Measurements from ENCODE around the gene BRCA1. TPM values are rescaled to one million over a fixed set of nuclear protein-coding genes. Genes with fewer than 3 reads are reported as not detected.

Gene BRCA1
- total RNA-seq, 2 donors from 2014 or later, result 74.0 to 126 TPM

- no peak for ATAC-seq
- Mint-ChIP-seq H3K27ac (peak overlapping the region in 1 of 2 donors; percentile 85), H3K9me3 (no peaks in the 10 kb centered on the region), H3K36me3 (peaks cover 0 to 14% of the 10 kb centered on the region in 2 donors)
- no peak for DNase-seq (ENCODE audit: low spot score in 2 of 2)
These were observed 81.1 kb downstream of the BRCA1 start for GRCh38 chr17:43044024-43044423.

GRCh38 chr17:43043307-43043706, 81.9 kb downstream of the BRCA1 start:
- DNase-seq (ENCODE audit: low spot score in 2 of 2) (no peak), ATAC-seq (no peak)
- Mint-ChIP-seq H3K36me3 (peaks cover 0 to 14% of the 10 kb centered on the region in 2 donors), H3K9me3 (no peaks in the 10 kb centered on the region), H3K27ac (peak overlapping the region in 1 of 2 donors; percentile 63)

- ATAC-seq, result no peak
- Mint-ChIP-seq H3K36me3 (peaks cover 0 to 9% of the 10 kb centered on the region in 2 donors), H3K9me3 (no peaks in the 10 kb centered on the region), H3K27ac (no peak overlapping the region)
- DNase-seq (ENCODE audit: low spot score in 2 of 2), result no peak
These were observed 83.0 kb downstream of the BRCA1 start for GRCh38 chr17:43042025-43042628.

- peaks cover 0 to 6% of the 10 kb centered on the region in 2 donors for H3K36me3 Mint-ChIP-seq
- peak overlapping the region in 1 of 2 donors; percentile 88 for H3K27ac Mint-ChIP-seq
These were observed 84.5 kb downstream of the BRCA1 start for GRCh38 chr17:43040655-43041054.

GRCh38 chr17:43039646-43040045, 85.5 kb downstream of the BRCA1 start:
- H3K27ac Mint-ChIP-seq, result peak overlapping the region in 1 of 2 donors; percentile 2
- H3K9me3 Mint-ChIP-seq, result no peaks in the 10 kb centered on the region

More at GRCh38 chr17:43040655-43041054, 84.5 kb downstream of the BRCA1 start:
- ATAC-seq (no peak), DNase-seq (ENCODE audit: low spot score in 2 of 2) (no peak)
- H3K9me3 Mint-ChIP-seq, result no peaks in the 10 kb centered on the region

GRCh38 chr17:43034894-43035293, 90.3 kb downstream of the BRCA1 start:
- Mint-ChIP-seq H3K9me3 (no peaks in the 10 kb centered on the region), H3K36me3 (no peaks in the 10 kb centered on the region), H3K27ac (peak overlapping the region; percentile 18 to 27)
- ATAC-seq (no peak), DNase-seq (ENCODE audit: low spot score in 2 of 2) (no peak)

More at GRCh38 chr17:43039646-43040045, 85.5 kb downstream of the BRCA1 start:
- no peak for DNase-seq (ENCODE audit: low spot score in 2 of 2)
- ATAC-seq, result no peak
- peaks cover 0 to 6% of the 10 kb centered on the region in 2 donors for H3K36me3 Mint-ChIP-seq

- no peak for DNase-seq (ENCODE audit: low spot score in 2 of 2)
- no peak for ATAC-seq
- Mint-ChIP-seq H3K36me3 (no peaks in the 10 kb centered on the region), H3K9me3 (no peaks in the 10 kb centered on the region), H3K27ac (no peak overlapping the region)
These were observed 90.9 kb downstream of the BRCA1 start for GRCh38 chr17:43033948-43034881.

GRCh38 chr17:43031666-43032065, 93.5 kb downstream of the BRCA1 start:
- ATAC-seq, result no peak
- no peaks in the 10 kb centered on the region for H3K36me3 Mint-ChIP-seq
- H3K27ac Mint-ChIP-seq, result no peak overlapping the region
- DNase-seq (ENCODE audit: low spot score in 2 of 2), result no peak
- no peaks in the 10 kb centered on the region for H3K9me3 Mint-ChIP-seq

- H3K27ac Mint-ChIP-seq, result no peak overlapping the region
- DNase-seq (ENCODE audit: low spot score in 2 of 2) (no peak), ATAC-seq (no peak)
- no peaks in the 10 kb centered on the region for H3K9me3 Mint-ChIP-seq
- H3K36me3 Mint-ChIP-seq, result no peaks in the 10 kb centered on the region
These were observed 94.9 kb downstream of the BRCA1 start for GRCh38 chr17:43030137-43030767.

GRCh38 chr17:43028221-43028861, 96.8 kb downstream of the BRCA1 start:
- ATAC-seq (no peak), DNase-seq (ENCODE audit: low spot score in 2 of 2) (no peak)
- Mint-ChIP-seq H3K9me3 (no peaks in the 10 kb centered on the region), H3K27ac (peak overlapping the region in 1 of 2 donors; percentile 79), H3K36me3 (no peaks in the 10 kb centered on the region)

- Mint-ChIP-seq H3K9me3 (no peaks in the 10 kb centered on the region), H3K27ac (peak overlapping the region in 1 of 2 donors; percentile 16), H3K36me3 (no peaks in the 10 kb centered on the region)
These were observed 97.8 kb downstream of the BRCA1 start for GRCh38 chr17:43027091-43028032.

GRCh38 chr17:43026595-43026994, 98.6 kb downstream of the BRCA1 start:
- Mint-ChIP-seq H3K36me3 (no peaks in the 10 kb centered on the region), H3K9me3 (no peaks in the 10 kb centered on the region), H3K27ac (no peak overlapping the region)
- ATAC-seq (no peak), DNase-seq (ENCODE audit: low spot score in 2 of 2) (no peak)

More at GRCh38 chr17:43027091-43028032, 97.8 kb downstream of the BRCA1 start:
- ATAC-seq, result no peak
- no peak for DNase-seq (ENCODE audit: low spot score in 2 of 2)

GRCh38 chr17:43025766-43026537, 99.2 kb downstream of the BRCA1 start:
- no peaks in the 10 kb centered on the region for H3K36me3 Mint-ChIP-seq
- H3K9me3 Mint-ChIP-seq, result no peaks in the 10 kb centered on the region
- no peak overlapping the region for H3K27ac Mint-ChIP-seq
- no peak for ATAC-seq
- DNase-seq (ENCODE audit: low spot score in 2 of 2), result no peak

- Mint-ChIP-seq H3K9me3 (no peaks in the 10 kb centered on the region), H3K36me3 (no peaks in the 10 kb centered on the region), H3K27ac (peak overlapping the region; percentile 48 to 50)
- ATAC-seq (no peak), DNase-seq (ENCODE audit: low spot score in 2 of 2) (no peak)
These were observed 99.9 kb downstream of the BRCA1 start for GRCh38 chr17:43025290-43025657.
